ENCODE results near the gene C20orf204. TPM values are rescaled to one million over a fixed set of nuclear protein-coding genes. Genes with fewer than 3 reads are reported as not detected.

The C20orf204 gene
- total and polyA plus RNA-seq, 2 of the 8 experiments (the other 6 are each of a cell fraction or from before 2014, with no cell fraction given): 0.39 to 0.52 TPM

- TF ChIP-seq ZNF274 (IDR thresholded peaks at IDR 0.05; ENCODE audit: borderline replicate concordance, extremely low read depth, low read length) (no peak), SUZ12 (IDR thresholded peaks at IDR 0.05; ENCODE audit: low read length) (no peak), CTBP2 (IDR thresholded peaks at IDR 0.05; ENCODE audit: borderline replicate concordance, insufficient read depth, insufficient read length, low read length) (no peak), RFX5 (IDR thresholded peaks at IDR 0.05; ENCODE audit: borderline replicate concordance, low read depth, low read length) (no peak), SIRT6 (IDR thresholded peaks at IDR 0.05; ENCODE audit: low read length) (no peak), POU5F1 (IDR thresholded peaks at IDR 0.05; ENCODE audit: low read depth, low read length) (no peak), USF2 (IDR thresholded peaks at IDR 0.05; ENCODE audit: low read length) (no peak)
- TF ChIP-seq, protein P1, sequence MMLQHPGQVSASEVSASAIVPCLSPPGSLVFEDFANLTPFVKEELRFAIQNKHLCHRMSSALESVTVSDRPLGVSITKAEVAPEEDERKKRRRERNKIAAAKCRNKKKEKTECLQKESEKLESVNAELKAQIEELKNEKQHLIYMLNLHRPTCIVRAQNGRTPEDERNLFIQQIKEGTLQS (IDR thresholded peaks at IDR 0.05; ENCODE audit: insufficient read depth, low read depth, low read length): no peak
Observed at GRCh38 chr20:64047046-64047389, 11.0 kb downstream of the C20orf204 start (continued).
